Small intestine (tissue), 7 donors: ENCODE measurements around the gene GALNT14. TPM values are rescaled to one million over a fixed set of nuclear protein-coding genes. Genes with fewer than 3 reads are reported as not detected.

Source experiments
- DNase-seq, 2 donors: peaks; one replicate each; pipeline versions ENCODE4 v3.0.0 to v3.0.0-alpha.2; 2013
- FAIRE-seq: peaks from 2 replicates; lab custom pipeline; 2012; peaks lifted over from hg19 to GRCh38; lab: Jason Lieb, UNC
- H3K27ac ChIP-seq, 3 donors: one replicate each; pipeline ENCODE4 v1.5.1; 2013; ENCODE audit warnings: low read length in 2 of 3, mild to moderate bottlenecking in 2 of 3, control low read depth in 1 of 3, inconsistent platforms in 1 of 3, low read depth in 1 of 3, moderate library complexity in 1 of 3
- H3K27me3 ChIP-seq, 3 donors: one replicate each; pipeline ENCODE4 v1.6.1; 2013; ENCODE audit warnings: low read length in 3 of 3, inconsistent platforms in 1 of 3; ENCODE audit not compliant: control insufficient read depth in 3 of 3, insufficient read depth in 3 of 3
- H3K36me3 ChIP-seq, 3 donors: one replicate each; pipeline ENCODE4 v1.6.1; 2013; ENCODE audit warnings: low read length in 3 of 3, inconsistent platforms in 1 of 3, low read depth in 1 of 3, mild to moderate bottlenecking in 1 of 3, moderate library complexity in 1 of 3; ENCODE audit not compliant: control insufficient read depth in 3 of 3, insufficient read depth in 2 of 3
- H3K4me1 ChIP-seq, 3 donors: one replicate each; pipeline ENCODE4 v1.6.1; 2013; ENCODE audit warnings: low read length in 2 of 3, inconsistent platforms in 1 of 3, low read depth in 1 of 3, mild to moderate bottlenecking in 1 of 3, moderate library complexity in 1 of 3; ENCODE audit not compliant: control insufficient read depth in 3 of 3, insufficient read depth in 2 of 3
- H3K4me3 ChIP-seq, 3 donors: one replicate each; pipeline ENCODE4 v1.5.1; 2013; ENCODE audit warnings: low read length in 3 of 3, control low read depth in 1 of 3, inconsistent platforms in 1 of 3, low read depth in 1 of 3, mild to moderate bottlenecking in 1 of 3, moderate library complexity in 1 of 3
- H3K9me3 ChIP-seq, 2 donors: one replicate each; pipeline ENCODE4 v1.6.1; 2013; ENCODE audit warnings: low read depth in 1 of 2, low read length in 1 of 2; ENCODE audit not compliant: control insufficient read depth in 2 of 2, insufficient read depth in 1 of 2
- WGBS, 3 donors: extraction: QIAGEN DNeasy Blood & Tissue Kit; methylation state at CpG; one replicate each; pipeline ENCODE4 v1.1.7; 2013; 5-methylcytosine and 5-hydroxymethylcytosine counted together
- polyA plus RNA-seq, 4 donors: library from polyadenylated mRNA; stranded (reverse) in 3 of 4; unstranded in 1 of 4; fragments of 200-250 nt in 3 of 4; fragments of 120-200 nt in 1 of 4; gene quantifications; one replicate each; pipeline versions ENCODE4 v1.2.1 to v1.2.3, GENCODE V29; 2013
- donor health status: healthy with polysubstance abuse.
- donor health status: control.
- donor health status: control.
- donor health status: Bipolar disorder and iron deficiency.
- donor health status: healthy.

The GALNT14 gene
- polyA plus RNA-seq, 4 donors = 0.24 to 8.2 (median 2.2) TPM; not detected in 1

DNA sequence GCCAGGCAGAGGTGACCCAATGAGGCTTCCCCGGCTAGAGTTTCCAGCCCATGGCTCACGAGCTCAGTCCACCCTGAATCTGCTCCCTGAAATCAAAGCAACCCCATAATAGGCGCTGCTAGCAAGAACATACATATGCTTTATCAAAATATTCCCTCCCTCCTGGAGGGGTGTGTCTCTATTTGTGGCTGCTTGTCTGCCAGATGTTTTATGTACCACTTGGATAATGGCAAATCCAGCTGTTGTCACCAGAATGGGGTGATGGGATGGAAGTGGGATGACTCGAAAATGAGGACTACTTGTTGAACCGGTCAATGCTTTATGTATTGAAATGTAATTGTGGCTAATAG, 152.0 kb downstream of the GALNT14 start:
- FAIRE-seq = no peak
- Histone ChIP-seq H3K27ac (no peak overlapping the region), H3K36me3 (no peaks in the 10 kb centered on the region), H3K4me1 (no peaks in the 10 kb centered on the region), H3K9me3 (no peaks in the 10 kb centered on the region), H3K4me3 (no peak overlapping the region), H3K27me3 (no peaks in the 10 kb centered on the region)
- WGBS, 3 donors = 63 to 89% (median 88%) methylated on average over 5 of the region's 5 CpGs
- no peak for DNase-seq

DNA sequence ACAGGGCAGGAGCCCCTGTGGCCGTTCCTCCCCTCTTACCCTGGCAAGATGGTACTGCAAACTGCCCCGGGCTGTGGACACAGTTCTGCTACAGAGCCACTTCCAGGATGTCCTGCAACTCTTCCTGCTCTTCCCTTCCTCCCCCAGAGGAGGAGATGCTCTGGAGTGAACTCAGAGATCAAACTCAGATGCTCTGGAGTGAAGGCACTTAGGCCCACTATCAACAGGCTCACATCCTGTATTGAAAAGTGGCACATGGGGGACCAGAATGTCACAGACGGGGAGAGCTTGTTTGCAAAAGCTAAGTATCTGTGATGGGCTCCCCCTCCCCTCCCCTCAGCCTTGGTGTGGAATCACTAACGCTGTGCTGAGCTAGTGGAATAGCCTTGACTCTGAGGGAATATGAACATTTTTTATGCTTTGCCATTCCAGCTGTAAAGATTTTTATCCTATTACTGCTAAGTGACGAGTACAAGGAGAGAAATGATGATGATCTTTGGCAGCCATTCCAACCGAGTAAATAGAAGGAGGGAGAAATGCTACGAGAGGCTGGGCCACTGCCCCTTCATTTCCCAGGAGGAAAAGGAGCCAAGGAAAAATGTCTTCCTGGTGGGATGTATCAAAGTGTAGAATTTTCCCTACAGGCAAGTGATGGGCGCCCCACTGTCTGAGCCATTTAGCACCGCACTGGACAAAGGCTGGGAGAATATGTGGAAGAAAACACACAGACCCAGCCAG, 152.6 kb downstream of the GALNT14 start:
- FAIRE-seq (no peak), DNase-seq (no peak)
- Histone ChIP-seq H3K36me3 (no peaks in the 10 kb centered on the region), H3K27ac (no peak overlapping the region), H3K4me1 (no peaks in the 10 kb centered on the region), H3K9me3 (no peaks in the 10 kb centered on the region), H3K27me3 (no peaks in the 10 kb centered on the region), H3K4me3 (no peak overlapping the region)
- 59 to 75% (median 67%) methylated on average over 9 of the region's 9 CpGs for WGBS, 3 donors

- Histone ChIP-seq H3K27me3 (no peaks in the 10 kb centered on the region), H3K4me1 (no peaks in the 10 kb centered on the region), H3K9me3 (no peaks in the 10 kb centered on the region), H3K4me3 (no peak overlapping the region), H3K27ac (no peak overlapping the region), H3K36me3 (no peaks in the 10 kb centered on the region)
- WGBS, 3 donors = 40 to 81% (median 49%) methylated on average over 2 of the region's 2 CpGs
- FAIRE-seq = no peak
- no peak for DNase-seq
Measured at GRCh38 chr2:30984148-30984547, 154.1 kb downstream of the GALNT14 start.

DNA sequence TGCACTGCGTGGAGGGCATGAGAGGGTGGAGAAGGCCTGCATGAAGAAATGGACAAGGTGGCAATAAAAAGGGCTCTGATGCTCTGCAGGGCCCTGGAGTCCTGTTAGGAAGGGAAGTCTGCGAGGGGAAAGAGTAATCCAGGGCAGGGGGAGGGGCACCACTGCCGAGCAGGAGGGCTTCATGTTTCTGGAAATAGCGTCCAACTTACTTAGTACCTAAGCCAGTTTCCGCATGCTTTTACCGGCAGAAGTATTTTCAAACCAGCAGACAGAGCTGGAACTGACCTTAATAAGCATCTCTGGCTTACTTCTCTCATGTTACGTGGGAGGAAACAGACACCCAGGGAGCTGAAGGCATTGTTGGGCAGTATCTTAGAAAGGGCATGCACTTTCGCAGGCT, 156.7 kb downstream of the GALNT14 start:
- Histone ChIP-seq H3K4me3 (no peak overlapping the region), H3K9me3 (no peaks in the 10 kb centered on the region), H3K27me3 (no peaks in the 10 kb centered on the region), H3K36me3 (no peaks in the 10 kb centered on the region), H3K27ac (no peak overlapping the region), H3K4me1 (no peaks in the 10 kb centered on the region)
- no peak for FAIRE-seq
- no peak for DNase-seq
- WGBS, 3 donors = 82 to 83% (median 82%) methylated on average over 8 of the region's 8 CpGs

GRCh38 chr2:30981096-30981495, 157.1 kb downstream of the GALNT14 start:
- Histone ChIP-seq H3K9me3 (no peaks in the 10 kb centered on the region), H3K4me1 (no peaks in the 10 kb centered on the region), H3K27me3 (no peaks in the 10 kb centered on the region), H3K36me3 (no peaks in the 10 kb centered on the region), H3K27ac (no peak overlapping the region), H3K4me3 (no peak overlapping the region)
- FAIRE-seq (no peak), DNase-seq (no peak)
- WGBS, 3 donors = 67 to 78% (median 77%) methylated on average over 3 of the region's 3 CpGs

DNA sequence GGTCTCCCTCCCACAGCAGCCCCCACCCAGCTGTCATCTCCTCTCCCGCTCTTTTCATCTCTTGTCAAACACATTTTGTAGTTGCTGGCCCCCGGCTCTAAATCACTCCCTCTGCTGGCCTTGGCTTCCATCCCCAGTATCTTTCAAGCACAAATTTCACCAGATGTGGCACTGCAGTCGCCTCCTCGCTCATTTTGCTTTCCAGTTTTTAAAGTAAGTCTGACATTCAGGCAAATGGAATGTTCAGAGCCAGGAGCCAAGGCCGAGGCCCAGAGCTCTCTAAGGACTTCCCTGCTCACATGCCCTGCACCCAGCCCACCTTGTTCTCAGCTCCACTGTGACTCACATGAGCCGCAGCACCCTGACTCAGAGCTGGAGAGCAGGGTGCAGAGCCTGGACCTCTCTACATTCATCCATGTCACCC, 158.4 kb downstream of the GALNT14 start:
- H3K4me3 ChIP-seq = no peak overlapping the region
- H3K36me3 ChIP-seq = no peaks in the 10 kb centered on the region
- WGBS, 3 donors = 74 to 82% (median 81%) methylated on average over 6 of the region's 6 CpGs
- H3K27ac ChIP-seq = no peak overlapping the region
- no peaks in the 10 kb centered on the region for H3K9me3 ChIP-seq
- FAIRE-seq = no peak
- DNase-seq = no peak
- no peaks in the 10 kb centered on the region for H3K27me3 ChIP-seq
- H3K4me1 ChIP-seq = no peaks in the 10 kb centered on the region

- no peaks in the 10 kb centered on the region for H3K9me3 ChIP-seq
- no peak overlapping the region for H3K27ac ChIP-seq
- no peaks in the 10 kb centered on the region for H3K4me1 ChIP-seq
- peak in 1 of 2 donors; percentile 6 for DNase-seq
- WGBS, 3 donors = 90 to 94% (median 92%) methylated on average over 6 of the region's 6 CpGs
- no peak for FAIRE-seq
- H3K4me3 ChIP-seq = no peak overlapping the region
- H3K27me3 ChIP-seq = no peaks in the 10 kb centered on the region
- no peaks in the 10 kb centered on the region for H3K36me3 ChIP-seq
Measured at GRCh38 chr2:30978854-30979253, 159.4 kb downstream of the GALNT14 start.

GRCh38 chr2:30978044-30978443, 160.2 kb downstream of the GALNT14 start:
- FAIRE-seq (no peak), DNase-seq (no peak)
- Histone ChIP-seq H3K4me3 (no peak overlapping the region), H3K9me3 (no peaks in the 10 kb centered on the region), H3K4me1 (no peaks in the 10 kb centered on the region), H3K27ac (no peak overlapping the region), H3K27me3 (peaks cover 0 to 1% (median 0%) of the 10 kb centered on the region in 3 donors), H3K36me3 (no peaks in the 10 kb centered on the region)
- 65 to 69% (median 65%) methylated on average over 5 of the region's 5 CpGs for WGBS, 3 donors

GRCh38 chr2:30975156-30975555, 163.1 kb downstream of the GALNT14 start:
- Histone ChIP-seq H3K27ac (no peak overlapping the region), H3K4me3 (no peak overlapping the region), H3K4me1 (no peaks in the 10 kb centered on the region), H3K36me3 (no peaks in the 10 kb centered on the region), H3K27me3 (peaks cover 0 to 4% (median 0%) of the 10 kb centered on the region in 3 donors), H3K9me3 (no peaks in the 10 kb centered on the region)
- FAIRE-seq (no peak), DNase-seq (no peak)
- WGBS, 3 donors = 72 to 86% (median 80%) methylated on average over 3 of the region's 3 CpGs
